HepG2 (cell line): Measurements from ENCODE around the gene HID1. TPM values are rescaled to one million over a fixed set of nuclear protein-coding genes. Genes with fewer than 3 reads are reported as not detected.

Experiments
- ERF ChIP-seq: IDR thresholded peaks from 2 replicates; pipeline ENCODE4 v1.6.1; 2018; ENCODE audit warnings: missing biosample characterization, missing genetic modification reagents
- MED1 ChIP-seq: sonication (generic); formaldehyde crosslinking; IDR thresholded peaks from 2 replicates; pipeline ENCODE4 v1.4.0; 2020; ENCODE audit warnings: missing genetic modification reagents
- NR2F6 ChIP-seq, 2 experiments: IDR thresholded peaks; 2 replicates each; pipeline ENCODE4 v1.6.1; 2016; ENCODE audit warnings: antibody characterized with exemption in 1 of 2, mild to moderate bottlenecking in 1 of 2
- RAD21 ChIP-seq: fragments of 450-650 bp; formaldehyde crosslinking; IDR thresholded peaks from 2 replicates; pipeline ENCODE4 v1.5.0; 2020; ENCODE audit warnings: mild to moderate bottlenecking
- RFXAP ChIP-seq: sonication (generic); formaldehyde crosslinking; IDR thresholded peaks from 2 replicates; pipeline ENCODE4 v1.4.0; 2020; ENCODE audit warnings: missing genetic modification reagents, borderline replicate concordance
- TEAD3 ChIP-seq: optimal IDR thresholded peaks from 2 replicates; pipeline ENCODE3; 2016; ENCODE audit warnings: borderline replicate concordance
- ZNF142 ChIP-seq: sonication (generic); formaldehyde crosslinking; IDR thresholded peaks from 2 replicates; pipeline ENCODE4 v1.4.0; 2020; ENCODE audit warnings: missing genetic modification reagents
- ZNF20 ChIP-seq: sonication (generic); formaldehyde crosslinking; IDR thresholded peaks from 2 replicates; pipeline ENCODE4 v1.4.0; 2020; ENCODE audit warnings: mild to moderate bottlenecking, moderate library complexity, missing genetic modification reagents
- ZNF552 ChIP-seq: sonication (generic); formaldehyde crosslinking; IDR thresholded peaks from 2 replicates; pipeline ENCODE4 v1.9.0; 2022; ENCODE audit warnings: missing genetic modification reagents, mild to moderate bottlenecking, borderline replicate concordance
- ZNF605 ChIP-seq: sonication (generic); formaldehyde crosslinking; IDR thresholded peaks from 2 replicates; pipeline ENCODE4 v1.8.0; 2022; ENCODE audit warnings: mild to moderate bottlenecking, missing genetic modification reagents
- polyA plus RNA-seq, 8 experiments: library from polyadenylated mRNA; depleted of rRNA in 3 of 8; stranded (reverse) in 7 of 8; unstranded in 1 of 8; fragments of >200 nt; fragmentation: Illumina TruSeq in 4 of 8; extraction: Trizol in 4 of 8; gene quantifications; 2 replicates each; pipeline versions ENCODE4 v1.2.1 to v1.2.3, GENCODE V29; 2011 to 2016; ENCODE audit warnings: low read depth in 4 of 8, missing spikeins in 1 of 8, mixed read lengths in 1 of 8; ENCODE audit not compliant: insufficient read depth in 1 of 8
- total RNA-seq, 5 experiments: library from RNA; depleted of rRNA; stranded (reverse); fragments of >200 nt; fragmentation: Illumina TruSeq; extraction: Trizol; gene quantifications; 2 replicates each; pipeline ENCODE4 v1.2.3, GENCODE V29; 2016; ENCODE audit warnings: low read depth in 1 of 5

The HID1 gene
- total and polyA plus RNA-seq, 2 of the 13 experiments (the other 11 are each of a cell fraction or from before 2014, with no cell fraction given), result 2.1 to 10.6 TPM

DNA sequence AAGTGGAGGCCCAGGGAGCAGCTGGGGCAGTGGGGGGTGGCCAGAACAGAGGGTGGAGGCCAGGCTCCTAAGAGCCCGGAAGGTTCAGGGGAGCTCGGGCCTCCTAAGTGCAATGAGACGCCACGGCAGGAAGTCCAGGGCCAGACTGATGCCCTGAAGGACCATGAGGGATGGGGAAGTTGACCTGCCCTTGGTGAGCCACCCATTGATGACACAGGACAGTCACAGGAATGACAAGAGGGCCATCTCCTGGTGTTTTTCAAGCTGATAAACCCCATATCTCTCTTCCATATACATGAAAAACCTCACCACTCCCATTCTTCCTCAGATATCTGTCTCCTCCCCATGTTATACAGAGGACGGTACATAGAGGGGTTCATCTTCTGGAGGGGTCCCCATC, 34.1 kb upstream of the HID1 start (continued):
- TF ChIP-seq ZNF605, result no peak
- TF ChIP-seq ZNF552 (CRISPR knock-in tag), result no peak
- no peak for TF ChIP-seq RFXAP (CRISPR knock-in tag)
- TF ChIP-seq ZNF20 (CRISPR knock-in tag), result no peak
- no peak for TF ChIP-seq NR2F6 (IDR thresholded peaks at IDR 0.05)
- TF ChIP-seq NR2F6 (CRISPR knock-in tag; IDR thresholded peaks at IDR 0.05), result peak; percentile 40; the same call in 1 of the 2 replicates
- TF ChIP-seq ZNF142 (CRISPR knock-in tag), result no peak
- TF ChIP-seq TEAD3 (CRISPR knock-in tag), result peak; percentile 51
- TF ChIP-seq RAD21, result peak; percentile 84
- 0 out of 2 replicates have a peak, but pooled peaks have one; percentile 13 for TF ChIP-seq MED1 (CRISPR knock-in tag)
- 0 out of 2 replicates have a peak, but pooled peaks have one; percentile 23 for TF ChIP-seq ERF
